ENCODE measurements around the gene NFYC.

NFYC gene

GRCh38 chr1:40818264-40818961 lies 126.9 kb downstream of the NFYC start:
- peak; percentile 61 to 73 for DNase-seq (ENCODE audit: low read depth in 1 of 2, low spot score in 1 of 2)

- DNase-seq (ENCODE audit: low read depth in 1 of 2, low spot score in 1 of 2), result no peak
Measured at GRCh38 chr1:40819101-40819500, 127.6 kb downstream of the NFYC start.

- DNase-seq (ENCODE audit: low read depth in 1 of 2, low spot score in 1 of 2), result no peak
Measured at GRCh38 chr1:40820251-40820797, 128.8 kb downstream of the NFYC start.

Data from activated CD4-positive, alpha-beta T cell treated with anti-CD3 and anti-CD28 coated beads, Interleukin-2, amount 50 U/mL, for 24 hours (primary cell).